Dedifferentiated amniotic fluid mesenchymal stem cell (primary cell): Measurements from ENCODE around the gene TSC2.

ENCODE experiments used
- DNase-seq: peaks from one replicate; pipeline ENCODE4 v3.0.0-alpha.2; 2016; ENCODE audit errors: extremely low spot score

TSC2 gene

DNA sequence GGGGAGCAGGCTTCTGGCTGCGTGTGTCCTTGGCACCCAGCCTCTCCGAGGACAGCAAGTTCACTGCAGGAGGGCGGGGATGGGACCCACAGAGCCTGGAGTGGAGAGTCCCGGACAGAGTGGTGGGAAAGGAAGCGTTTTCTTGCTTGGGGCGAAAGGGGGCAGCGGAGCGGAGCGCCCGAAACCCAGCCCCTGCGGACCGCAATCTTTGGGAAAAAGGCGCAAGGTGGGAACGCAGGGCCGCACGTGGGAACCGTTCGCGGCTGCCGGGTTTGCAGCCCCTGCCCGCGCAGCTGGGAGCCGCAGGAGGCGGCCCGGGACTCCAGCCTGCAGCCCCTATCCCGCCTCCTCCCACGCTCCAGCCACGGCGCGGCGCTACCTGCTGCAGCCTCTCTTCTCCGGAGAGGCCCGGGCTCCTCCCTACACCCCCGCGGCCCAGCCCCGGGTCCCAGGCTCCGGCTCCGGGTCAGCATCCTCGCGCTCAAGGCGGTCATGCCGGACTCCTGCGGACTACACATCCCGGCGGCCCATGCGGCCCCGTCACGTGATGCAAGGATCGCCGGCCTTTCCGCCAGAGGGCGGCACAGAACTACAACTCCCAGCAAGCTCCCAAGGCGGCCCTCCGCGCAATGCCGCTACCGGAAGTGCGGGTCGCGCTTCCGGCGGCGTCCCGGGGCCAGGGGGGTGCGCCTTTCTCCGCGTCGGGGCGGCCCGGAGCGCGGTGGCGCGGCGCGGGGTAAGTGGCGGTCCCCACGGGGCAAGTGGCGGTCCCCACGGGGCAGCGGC is at the start of gene TSC2, which contains the start of gene NTHL1:
Gene TSC2, plus strand, starts transcription at position 656 of the 786 bp plus-strand sequence. CDS start 631 bp downstream, outside the sequence.
Gene NTHL1, minus strand, starts transcription at position 505 of the 786 bp plus-strand sequence. Its CDS starts 11 bp downstream, at position 494.
- DNase-seq: peak; percentile 94

DNA sequence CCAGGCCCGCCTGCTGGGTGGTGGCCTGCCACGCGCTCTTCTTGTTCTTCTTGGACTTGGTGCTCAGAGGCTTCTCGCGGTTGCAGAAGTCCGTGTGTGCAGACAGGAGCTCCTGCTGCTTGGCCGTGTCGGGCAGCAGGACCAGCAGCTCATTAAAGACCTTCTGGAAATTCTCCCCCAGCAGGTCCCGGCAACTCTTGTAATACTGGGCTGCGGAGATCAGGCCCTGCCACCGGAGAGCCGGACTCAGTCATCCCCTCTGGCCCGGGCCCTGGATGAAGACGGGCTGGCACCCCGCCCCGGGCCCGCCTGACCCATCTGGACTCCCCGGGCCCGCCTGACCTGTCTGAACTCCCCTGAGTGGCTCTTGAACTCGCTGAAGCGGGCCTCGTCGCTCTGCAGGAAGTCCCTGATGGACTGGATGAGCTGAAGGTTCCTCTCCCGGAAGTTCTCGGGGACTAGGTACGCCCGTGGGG is 49.4 kb upstream of the TSC2 start:
- DNase-seq: no peak

DNA sequence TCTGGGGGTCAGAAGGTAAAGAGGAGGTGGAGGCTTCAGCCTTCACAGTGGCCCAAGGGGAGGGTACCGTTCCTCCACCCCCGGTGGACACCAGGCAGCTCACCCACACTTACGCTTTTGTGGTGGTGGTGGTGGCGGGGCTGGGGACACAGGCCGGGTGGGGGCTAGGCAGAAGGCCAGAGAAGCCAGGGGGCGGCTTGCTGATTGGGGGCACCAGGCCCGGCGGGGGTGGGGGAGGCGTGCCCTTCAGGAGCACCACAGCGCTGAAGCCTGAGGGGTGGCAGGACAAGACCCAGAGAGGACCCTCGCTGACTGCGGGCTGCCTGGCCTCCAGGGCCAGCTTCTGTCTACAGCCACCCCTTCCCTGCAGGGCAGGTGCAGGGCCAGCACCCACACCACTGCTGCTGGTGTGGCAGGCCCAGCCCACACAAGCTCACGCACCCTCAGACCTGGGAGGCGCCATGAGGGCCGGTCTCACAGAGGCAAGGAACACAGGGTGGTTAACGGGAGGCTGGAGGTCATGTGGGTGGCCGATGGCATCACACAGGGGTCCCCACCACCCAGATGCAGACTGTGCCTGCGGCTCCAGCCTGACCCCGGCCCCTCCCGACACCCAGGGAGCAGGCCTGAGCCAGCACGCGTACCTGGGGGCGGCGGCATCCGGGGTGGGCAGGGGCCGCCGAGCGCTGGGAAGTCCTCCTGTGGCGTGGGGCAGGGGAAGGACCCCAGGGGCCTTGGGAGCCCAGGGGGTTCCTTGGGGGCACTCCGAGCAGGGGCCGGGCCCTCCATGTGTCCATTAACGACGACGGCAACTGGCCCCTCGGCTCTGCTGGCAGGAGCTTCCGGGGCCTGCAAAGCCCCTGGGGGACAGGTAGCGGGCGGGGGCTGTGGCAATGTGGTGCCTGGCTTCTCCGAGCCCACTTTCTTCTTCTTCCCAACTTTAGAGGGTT is 48.7 kb upstream of the TSC2 start:
- no peak for DNase-seq

DNA sequence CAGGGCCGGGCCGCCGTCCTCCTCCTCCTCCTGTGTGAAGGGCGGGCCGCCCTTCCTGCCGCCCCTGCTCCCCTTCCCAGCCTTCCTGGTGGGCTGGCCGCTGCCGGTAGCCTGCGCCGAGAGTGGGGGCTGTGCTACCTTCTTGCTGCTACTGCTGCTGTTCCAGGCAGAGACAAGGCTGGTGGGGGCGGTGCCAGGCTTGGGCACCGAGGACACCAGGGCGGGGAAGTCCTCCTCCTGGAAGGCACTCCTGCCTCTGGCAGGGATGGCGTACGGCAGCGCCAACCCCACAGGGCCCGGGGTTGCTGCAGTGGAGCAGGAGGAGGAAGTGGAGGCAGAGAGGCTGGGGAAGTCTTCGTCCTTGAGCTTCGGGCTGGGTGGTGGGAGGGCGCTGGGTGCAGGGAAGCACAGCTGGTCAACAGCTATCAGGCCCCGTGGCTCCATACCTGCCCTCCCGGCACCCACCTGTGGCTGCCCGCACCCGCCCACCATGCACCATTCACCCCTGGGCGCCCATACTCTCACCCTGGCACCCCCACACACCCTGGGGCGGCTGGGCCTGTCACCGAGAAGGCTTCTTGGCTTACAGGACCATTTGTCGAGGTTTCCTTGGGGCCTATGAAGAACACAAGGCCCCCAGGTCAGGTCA is 47.8 kb upstream of the TSC2 start:
- no peak for DNase-seq

DNA sequence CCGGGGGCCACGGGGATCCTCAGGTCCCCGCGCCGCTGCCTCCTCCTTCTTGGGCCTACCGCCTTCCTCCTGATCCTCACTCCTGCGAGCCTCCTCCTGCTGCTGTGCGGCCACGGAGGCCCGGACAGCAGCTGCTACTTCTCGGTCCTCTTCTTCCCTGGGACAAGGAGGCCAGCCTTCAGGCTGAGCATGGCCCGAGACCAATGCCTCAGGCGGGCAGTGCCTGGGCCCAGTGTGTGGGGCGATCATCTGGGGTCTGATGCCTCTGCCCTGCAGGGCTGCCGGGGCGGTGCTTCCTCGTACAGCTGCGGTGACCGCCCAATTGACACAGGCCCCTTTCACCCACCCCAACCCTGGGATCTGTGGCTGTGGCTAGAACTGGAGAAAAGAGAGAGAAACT is 46.8 kb upstream of the TSC2 start:
- DNase-seq: no peak

GRCh38 chr16:2001456-2002355 is 46.1 kb upstream of the TSC2 start:
- no peak for DNase-seq

DNA sequence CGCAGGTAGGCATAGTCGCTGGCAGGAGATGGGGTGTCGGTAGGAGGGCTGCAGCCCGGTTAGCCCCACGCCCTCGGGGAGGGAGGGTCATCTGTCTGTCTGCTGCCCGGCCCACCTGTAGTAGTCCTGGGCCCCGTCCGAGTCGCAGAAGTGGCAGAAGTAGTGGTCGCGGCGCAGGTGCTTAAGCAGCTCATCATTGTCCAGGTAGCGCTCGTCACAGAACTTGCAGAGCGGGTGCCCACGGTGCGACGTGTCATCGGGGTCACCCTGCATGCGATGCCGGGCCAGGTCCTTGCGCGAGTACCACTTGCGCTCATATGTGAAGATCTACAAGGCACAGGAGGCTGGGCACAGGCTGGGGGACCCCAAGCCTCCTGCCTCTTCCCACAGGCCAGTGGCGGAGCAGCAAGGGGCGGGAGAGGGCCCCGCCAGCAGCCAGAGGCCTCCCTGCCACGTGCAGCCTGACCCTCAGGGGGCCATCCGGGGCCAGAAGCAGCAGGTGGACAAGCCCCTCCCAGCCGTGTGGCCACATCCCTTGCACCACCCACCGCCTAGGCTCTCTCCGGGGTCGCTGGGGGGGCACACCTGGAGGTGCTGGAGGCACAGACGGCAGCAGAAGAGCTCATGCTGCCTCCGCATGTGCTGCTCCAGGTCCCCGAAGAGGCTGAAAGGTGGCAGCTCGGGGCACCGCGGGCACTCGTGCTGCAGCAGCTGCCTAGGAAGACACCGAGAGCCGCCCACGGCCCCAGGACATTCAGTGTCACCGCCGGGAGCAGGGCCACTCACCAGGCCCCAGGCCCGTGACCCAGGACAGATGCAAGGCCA is 45.2 kb upstream of the TSC2 start:
- no peak for DNase-seq

DNA sequence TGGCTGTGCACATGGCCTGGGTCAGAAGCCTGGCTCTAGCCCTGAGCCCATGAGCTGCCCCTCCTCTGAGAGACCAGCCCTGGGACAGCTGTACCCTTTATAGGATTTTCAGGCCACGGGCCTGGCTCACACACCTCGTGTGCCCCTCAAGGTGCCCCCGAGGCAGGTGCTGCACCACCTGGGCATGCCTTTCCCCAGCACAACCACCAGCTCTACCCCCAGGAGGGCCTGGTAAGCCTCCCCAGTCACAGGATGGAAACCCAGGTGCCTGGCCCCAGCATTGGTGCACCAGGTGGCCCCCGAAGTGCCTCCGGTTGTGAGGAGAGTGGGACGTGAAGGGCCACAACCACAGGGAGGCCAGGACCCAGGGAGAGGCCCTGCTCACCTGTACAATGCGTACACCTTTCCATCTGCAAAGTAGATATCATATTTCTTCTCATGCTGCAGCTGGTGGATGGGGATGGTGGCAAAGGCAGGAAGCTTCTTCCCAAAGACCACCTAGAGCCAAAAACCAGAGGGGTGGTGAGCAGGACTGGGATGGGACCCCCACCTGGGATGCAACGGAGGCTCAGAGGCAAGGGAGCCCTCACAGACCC is 44.5 kb upstream of the TSC2 start:
- no peak for DNase-seq

DNA sequence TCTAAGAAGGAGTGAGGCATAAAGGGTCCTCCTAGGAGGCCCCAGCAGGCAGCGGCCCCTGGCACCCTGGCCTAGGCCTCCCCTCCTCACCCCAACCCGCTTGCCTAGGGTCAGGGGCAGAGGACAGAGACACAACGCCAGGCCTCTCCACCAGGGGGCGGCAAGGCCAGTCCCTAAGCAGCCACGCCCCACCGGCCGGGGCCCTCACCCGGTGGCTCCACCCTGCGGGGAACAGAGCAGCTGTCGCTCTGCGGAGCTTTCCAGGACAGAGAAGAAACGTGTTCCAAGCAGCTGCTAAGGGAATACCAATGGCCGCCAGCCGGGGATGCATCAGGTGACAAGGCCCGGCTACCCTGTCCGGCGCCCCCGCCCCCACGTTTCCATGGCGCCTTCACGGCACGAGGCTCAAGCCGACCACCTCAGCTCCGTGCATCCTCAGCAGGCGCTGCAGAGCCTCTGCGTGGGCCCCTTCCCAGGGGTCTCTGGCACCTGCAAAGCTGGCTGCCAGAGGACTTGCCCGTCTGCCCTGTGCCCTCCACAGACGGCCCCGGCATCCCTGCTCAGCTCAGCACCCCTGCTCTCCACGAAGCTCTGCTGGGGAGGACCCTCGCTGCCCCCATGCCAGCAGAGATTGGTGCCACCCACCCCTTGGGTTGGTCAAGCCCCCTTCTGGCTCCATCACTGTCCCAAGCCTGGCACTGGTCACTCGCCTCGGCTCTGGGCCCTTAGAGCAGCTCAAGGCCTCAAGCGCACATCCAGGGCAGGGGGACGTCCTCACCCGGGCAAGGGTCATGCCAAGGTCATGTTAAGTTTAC is 43.8 kb upstream of the TSC2 start:
- DNase-seq: peak; percentile 71

DNA sequence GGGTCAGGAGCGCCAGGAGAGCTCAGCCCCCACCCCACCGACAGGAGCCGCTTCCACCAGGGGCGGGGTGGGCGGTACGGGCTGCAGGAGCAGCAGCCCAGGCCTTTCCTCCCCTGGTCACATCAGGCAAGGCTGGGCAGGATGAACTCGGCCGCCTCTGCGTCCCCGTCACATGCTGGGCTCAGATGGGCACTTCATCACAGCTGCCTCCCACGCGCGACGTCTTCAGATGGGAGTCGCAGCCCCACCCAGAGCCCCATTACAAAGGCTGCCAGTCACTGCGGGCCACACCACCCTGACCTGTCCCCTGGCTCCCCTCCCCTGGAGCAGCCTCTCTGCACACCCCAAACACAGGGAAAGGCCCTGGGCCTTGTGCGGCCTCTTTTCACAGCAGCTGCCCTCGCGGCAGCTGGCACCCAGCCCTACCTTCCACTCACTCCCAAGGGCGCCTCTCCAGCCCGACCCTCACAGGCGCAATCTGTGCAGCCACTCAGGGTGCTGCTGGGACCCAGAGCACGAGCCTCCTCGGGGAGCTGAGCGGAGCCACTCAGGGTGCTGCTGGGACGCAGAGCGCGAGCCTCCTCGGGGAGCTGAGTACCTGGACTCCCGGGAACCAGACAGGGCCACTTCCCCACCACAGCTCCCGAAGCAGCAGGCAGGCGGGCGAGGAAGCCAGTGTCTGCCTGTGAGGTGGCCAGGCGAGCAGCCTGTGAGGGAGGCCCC is 42.8 kb upstream of the TSC2 start:
- no peak for DNase-seq

GRCh38 chr16:2005646-2006045 is 42.1 kb upstream of the TSC2 start:
- DNase-seq: no peak

DNA sequence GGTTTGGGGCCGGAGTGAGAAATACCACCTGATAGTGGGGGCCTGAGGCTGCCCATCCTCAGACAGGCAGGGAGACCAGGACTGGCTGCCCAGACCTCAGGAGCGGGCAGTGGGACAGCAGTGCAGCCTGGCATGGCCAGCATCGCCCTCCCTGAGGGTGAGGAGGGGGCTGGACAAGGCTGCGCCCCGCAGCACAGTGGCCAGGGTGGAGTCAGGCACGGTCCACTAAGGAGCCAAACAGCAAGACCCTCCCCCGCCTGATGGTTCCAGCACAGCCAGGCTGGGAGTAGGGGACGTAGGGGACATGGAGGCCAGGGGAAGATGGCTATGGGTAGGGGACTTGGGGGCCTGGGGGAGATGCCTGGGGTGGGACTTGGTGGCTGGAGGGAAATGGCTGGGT is 41.5 kb upstream of the TSC2 start:
- DNase-seq: no peak

DNA sequence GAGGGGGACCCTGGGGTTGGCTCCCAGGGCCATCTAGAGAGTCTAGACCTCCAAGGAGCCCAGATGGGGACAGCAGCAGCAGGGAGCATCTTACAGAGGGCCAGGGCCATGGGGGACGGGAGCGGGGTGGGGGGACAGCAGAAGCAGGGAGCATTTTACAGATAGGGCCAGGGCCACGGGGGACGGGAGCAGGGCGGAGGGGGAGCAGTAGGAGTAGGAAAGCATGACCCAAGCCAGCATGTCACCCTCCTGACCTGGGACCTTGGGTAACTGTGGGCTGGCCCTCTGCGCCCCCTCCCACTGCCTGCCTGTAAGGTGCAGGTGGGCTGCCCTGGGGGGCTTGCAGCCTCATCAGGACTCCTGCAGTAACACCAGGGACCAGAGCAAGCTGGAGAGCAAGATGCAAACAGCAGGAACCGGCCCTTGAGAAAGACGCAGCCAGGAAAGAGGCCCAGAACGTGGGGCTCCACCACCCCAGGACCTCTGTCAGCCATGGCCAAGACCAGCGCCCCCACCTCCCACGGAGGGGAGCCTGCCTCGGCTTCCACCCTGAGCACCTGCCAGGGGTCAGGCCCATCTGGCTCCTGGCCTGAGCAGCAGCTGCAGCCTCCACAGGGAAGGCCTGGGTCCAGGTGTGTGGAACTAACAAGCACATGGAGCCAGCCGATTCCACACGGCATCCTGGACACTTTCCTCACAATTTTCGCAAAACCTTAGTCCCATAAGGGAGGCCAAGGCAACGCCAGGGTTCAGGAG is 40.5 kb upstream of the TSC2 start:
- DNase-seq: no peak

DNA sequence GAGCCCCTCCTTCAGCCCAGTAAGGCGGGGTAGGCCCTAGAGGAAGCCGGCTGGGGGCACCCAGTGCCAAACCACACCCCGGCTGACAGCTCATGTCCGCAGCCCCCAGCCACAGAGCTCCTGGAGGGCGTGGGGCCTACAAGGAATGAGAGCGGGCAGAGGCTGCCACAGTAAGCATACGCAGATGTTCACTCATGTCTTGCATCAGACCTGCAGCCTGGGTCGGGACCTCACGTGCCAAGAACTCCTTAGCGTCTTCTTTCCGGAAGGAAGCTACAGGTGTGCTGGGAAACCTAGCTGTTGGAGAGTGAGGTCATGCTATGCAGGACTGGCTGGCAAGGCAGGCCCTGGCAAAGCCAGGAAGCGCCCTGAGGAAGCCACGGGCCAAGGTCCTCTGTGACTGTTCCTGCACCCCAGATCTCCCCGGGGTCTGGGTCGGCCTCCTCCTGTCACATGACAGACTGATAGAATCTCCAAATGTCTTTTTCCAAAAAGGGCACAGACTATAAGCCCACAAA is 39.7 kb upstream of the TSC2 start:
- no peak for DNase-seq

DNA sequence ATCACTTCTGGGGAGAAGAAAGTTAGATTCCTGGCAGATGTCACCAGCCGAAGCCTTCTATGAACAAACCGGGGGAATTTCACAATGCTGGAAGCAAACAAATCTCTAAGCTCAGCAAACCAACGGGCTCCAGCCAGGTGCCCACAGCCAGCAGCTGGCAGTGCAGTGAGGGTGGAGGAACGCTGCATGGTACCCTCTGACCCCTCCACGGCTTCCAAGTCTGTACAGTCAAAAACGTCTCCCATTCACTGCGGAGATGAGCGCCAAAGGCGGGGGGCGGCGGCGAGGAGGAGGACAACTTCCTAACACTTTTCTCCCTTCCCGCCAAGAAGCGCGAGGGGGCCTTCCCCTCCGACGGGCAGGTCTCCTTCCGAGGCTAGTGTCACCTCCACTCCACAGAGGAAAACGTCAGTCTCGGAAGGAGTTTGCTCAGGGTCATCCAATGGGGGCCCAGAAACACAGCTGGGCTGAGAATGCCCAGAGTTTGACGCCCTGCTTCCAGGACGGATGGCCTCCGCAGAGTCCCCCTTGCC is 39.1 kb upstream of the TSC2 start:
- DNase-seq: no peak

DNA sequence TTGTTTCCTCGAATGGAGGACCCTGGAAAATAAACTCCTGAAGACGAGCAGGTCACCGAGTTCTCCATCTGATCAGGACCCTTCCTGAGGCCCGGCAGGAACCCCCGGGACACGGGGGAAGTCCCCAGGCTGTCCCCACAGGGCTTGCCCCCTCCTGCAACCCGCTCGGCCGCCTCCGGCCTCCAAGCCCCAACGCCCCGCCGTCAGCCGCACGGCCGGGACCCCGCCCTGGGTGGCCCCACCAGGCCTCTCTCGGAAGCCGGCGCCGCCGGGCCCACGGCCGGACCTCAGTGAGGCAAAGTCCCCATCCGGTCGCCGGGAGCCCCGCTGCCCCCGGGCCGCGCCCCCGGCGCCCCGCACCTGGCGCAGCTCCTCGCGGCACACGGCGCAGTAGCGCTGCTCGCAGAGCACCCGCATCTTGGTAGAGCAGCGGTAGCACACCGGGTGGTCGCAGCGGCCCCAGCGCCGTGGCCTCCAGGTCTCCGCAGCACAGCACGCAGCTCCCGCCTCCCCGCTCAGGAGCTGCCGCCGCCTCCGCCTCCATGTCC is 38.5 kb upstream of the TSC2 start:
- DNase-seq: no peak
